ENCODE data around the gene HDAC5. TPM values are rescaled to one million over a fixed set of nuclear protein-coding genes. Genes with fewer than 3 reads are reported as not detected.
A peak's percentile ranks its signal among the peaks of the same experiment; 100 is the strongest.
"Not testable (repeated sequence)": the region's sequence is repeated elsewhere in the genome, so short reads cannot be mapped to it uniquely, and the experiment has no call there.

HDAC5 gene
- 10 to 100 TPM; 12.8 to 13.9 TPM for total RNA-seq

GRCh38 chr17:44123356-44124117 is at the start of gene HDAC5:
Gene HDAC5 (minus strand): TSS chr17:44123641. CDS start chr17:44117515, 6,126 bp downstream.
- H3K4me1 Mint-ChIP-seq (ENCODE audit: low read depth in 2 of 2): peaks cover 14 to 20% of the 10 kb centered on the region in 2 donors
- H3K4me3 Mint-ChIP-seq: peak within 1 kb of the TSS; percentile 93
- no peaks in the 10 kb centered on the region for H3K36me3 Mint-ChIP-seq
- H3K27ac Mint-ChIP-seq: peak within 1 kb of the TSS; percentile 89 to 95
- DNase-seq (ENCODE audit: low spot score) (peak; percentile 97), ATAC-seq (peak; percentile 97 to 99)
- peaks cover 0 to 2% of the 10 kb centered on the region in 2 donors for H3K27me3 Mint-ChIP-seq
- H3K9me3 Mint-ChIP-seq: no peaks in the 10 kb centered on the region

DNA sequence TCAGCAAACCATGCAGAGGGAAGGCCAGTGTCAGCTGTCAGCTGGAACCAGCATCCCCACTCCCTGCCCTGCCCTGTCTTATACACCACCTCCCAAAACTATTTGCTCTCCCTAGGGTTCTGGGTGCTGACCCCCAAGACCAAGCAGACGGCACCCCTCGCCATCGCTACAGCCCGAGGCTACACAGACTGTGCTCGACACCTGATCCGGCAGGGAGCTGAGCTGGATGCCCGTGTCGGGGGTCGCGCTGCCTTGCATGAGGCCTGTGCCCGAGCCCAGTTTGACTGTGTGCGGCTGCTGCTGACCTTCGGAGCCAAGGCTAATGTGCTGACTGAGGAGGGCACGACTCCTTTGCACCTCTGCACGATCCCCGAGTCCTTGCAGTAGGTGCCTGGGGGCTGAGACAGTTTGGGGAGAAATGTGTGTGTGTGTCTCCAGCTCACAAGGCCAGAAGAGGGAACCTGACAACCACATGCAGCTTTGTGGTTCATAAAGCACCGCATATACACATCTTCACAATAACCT is 48.6 kb upstream of the HDAC5 start:
- no peak for DNase-seq (ENCODE audit: low spot score)
- H3K4me3 Mint-ChIP-seq: no peak overlapping the region
- no peak overlapping the region for H3K27ac Mint-ChIP-seq
- H3K9me3 Mint-ChIP-seq: no peaks in the 10 kb centered on the region
- no peaks in the 10 kb centered on the region for H3K27me3 Mint-ChIP-seq
- no peaks in the 10 kb centered on the region for H3K36me3 Mint-ChIP-seq
- H3K4me1 Mint-ChIP-seq (ENCODE audit: low read depth in 2 of 2): peaks cover 0 to 10% of the 10 kb centered on the region in 2 donors
- ATAC-seq: peak in 1 of 2 donors; percentile 15

GRCh38 chr17:44170499-44171201 is 47.2 kb upstream of the HDAC5 start, which contains the start of gene ASB16:
Gene ASB16 (plus strand): TSS chr17:44170704. CDS start chr17:44170790, 86 bp downstream.
- no peaks in the 10 kb centered on the region for H3K9me3 Mint-ChIP-seq
- H3K36me3 Mint-ChIP-seq: no peaks in the 10 kb centered on the region
- no peaks in the 10 kb centered on the region for H3K27me3 Mint-ChIP-seq
- no peak for ATAC-seq
- no peak within 1 kb of the TSS for H3K4me3 Mint-ChIP-seq
- DNase-seq (ENCODE audit: low spot score): no peak
- H3K4me1 Mint-ChIP-seq (ENCODE audit: low read depth in 2 of 2): peaks cover 0 to 10% of the 10 kb centered on the region in 2 donors
- no peak within 1 kb of the TSS for H3K27ac Mint-ChIP-seq

GRCh38 chr17:44170135-44170498 is 46.7 kb upstream of the HDAC5 start:
- Mint-ChIP-seq H3K4me1 (ENCODE audit: low read depth in 2 of 2) (peaks cover 0 to 10% of the 10 kb centered on the region in 2 donors), H3K9me3 (no peaks in the 10 kb centered on the region), H3K36me3 (no peaks in the 10 kb centered on the region), H3K27me3 (no peaks in the 10 kb centered on the region), H3K27ac (no peak overlapping the region), H3K4me3 (no peak overlapping the region)
- ATAC-seq (no peak), DNase-seq (ENCODE audit: low spot score) (no peak)

GRCh38 chr17:44167181-44167861 is 43.9 kb upstream of the HDAC5 start:
- no peaks in the 10 kb centered on the region for H3K9me3 Mint-ChIP-seq
- H3K4me3 Mint-ChIP-seq: no peak overlapping the region
- peaks cover 0 to 10% of the 10 kb centered on the region in 2 donors for H3K4me1 Mint-ChIP-seq (ENCODE audit: low read depth in 2 of 2)
- no peaks in the 10 kb centered on the region for H3K36me3 Mint-ChIP-seq
- no peak overlapping the region for H3K27ac Mint-ChIP-seq
- no peak for DNase-seq (ENCODE audit: low spot score)
- H3K27me3 Mint-ChIP-seq: no peaks in the 10 kb centered on the region
- no peak for ATAC-seq

DNA sequence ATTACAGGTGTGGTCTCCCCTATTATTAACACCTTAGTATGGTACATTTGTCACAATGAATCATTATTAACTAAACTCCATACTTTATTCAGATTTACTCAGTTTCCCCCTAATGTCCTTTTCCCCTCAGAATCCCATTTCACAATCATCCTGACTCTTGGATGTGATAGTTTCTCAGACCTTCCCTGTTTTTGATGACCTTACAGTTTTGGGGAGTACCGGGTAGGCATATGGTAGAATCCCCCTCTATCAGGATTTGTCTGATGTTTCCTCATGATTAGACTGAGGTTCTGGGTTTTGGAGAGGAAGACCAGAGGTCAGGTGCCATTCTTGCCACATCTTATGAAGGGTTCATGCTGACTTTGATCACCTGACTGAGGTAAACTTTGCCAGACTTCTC is 41.0 kb upstream of the HDAC5 start:
- H3K9me3 Mint-ChIP-seq: no peaks in the 10 kb centered on the region
- H3K27ac Mint-ChIP-seq: no peak overlapping the region
- no peaks in the 10 kb centered on the region for H3K27me3 Mint-ChIP-seq

GRCh38 chr17:44159519-44160210 is 36.2 kb upstream of the HDAC5 start:
- Mint-ChIP-seq H3K27ac (no peak overlapping the region), H3K27me3 (no peaks in the 10 kb centered on the region), H3K4me3 (no peak overlapping the region), H3K9me3 (no peaks in the 10 kb centered on the region), H3K36me3 (no peaks in the 10 kb centered on the region), H3K4me1 (ENCODE audit: low read depth in 2 of 2) (no peaks in the 10 kb centered on the region)
- DNase-seq (ENCODE audit: low spot score) (no peak), ATAC-seq (no peak)

More for the DNA sequence above, 41.0 kb upstream of the HDAC5 start:
- Mint-ChIP-seq H3K4me3 (no peak overlapping the region), H3K36me3 (no peaks in the 10 kb centered on the region), H3K4me1 (ENCODE audit: low read depth in 2 of 2) (peaks cover 0 to 10% of the 10 kb centered on the region in 2 donors)
- ATAC-seq: no peak
- DNase-seq (ENCODE audit: low spot score): no peak

GRCh38 chr17:44155488-44155887 is 32.0 kb upstream of the HDAC5 start:
- Mint-ChIP-seq H3K9me3 (no peaks in the 10 kb centered on the region), H3K27me3 (no peaks in the 10 kb centered on the region), H3K36me3 (no peaks in the 10 kb centered on the region), H3K27ac (no peak overlapping the region), H3K4me3 (no peak overlapping the region), H3K4me1 (ENCODE audit: low read depth in 2 of 2) (no peaks in the 10 kb centered on the region)
- no peak for DNase-seq (ENCODE audit: low spot score)
- peak in 1 of 2 donors; percentile 53 for ATAC-seq

DNA sequence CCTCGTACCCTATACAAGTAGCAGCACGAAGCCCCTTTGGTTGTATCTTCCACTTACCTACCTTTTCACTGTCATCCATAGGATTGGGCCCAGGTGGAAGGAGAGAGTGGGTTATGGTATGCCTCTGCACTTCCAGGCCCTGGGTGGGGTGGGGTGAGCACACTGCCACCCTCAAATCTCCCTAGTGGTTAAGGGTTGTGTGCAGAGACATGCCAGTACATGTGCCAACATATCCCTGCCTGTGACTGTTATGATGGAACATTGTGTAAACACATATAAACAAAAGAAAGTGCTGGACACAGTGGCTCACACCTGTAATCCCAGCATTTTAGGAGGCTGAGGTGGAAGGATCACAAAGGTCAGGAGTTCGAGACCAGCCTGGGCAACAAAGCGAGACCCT is 29.4 kb upstream of the HDAC5 start:
- Mint-ChIP-seq H3K36me3 (no peaks in the 10 kb centered on the region), H3K27ac (no peak overlapping the region), H3K4me3 (no peak overlapping the region), H3K9me3 (no peaks in the 10 kb centered on the region), H3K27me3 (no peaks in the 10 kb centered on the region), H3K4me1 (ENCODE audit: low read depth in 2 of 2) (peaks cover 0 to 3% of the 10 kb centered on the region in 2 donors)
- ATAC-seq (no peak), DNase-seq (ENCODE audit: low spot score) (no peak)

- Mint-ChIP-seq H3K4me3 (no peak overlapping the region), H3K27me3 (no peaks in the 10 kb centered on the region), H3K27ac (no peak overlapping the region), H3K4me1 (ENCODE audit: low read depth in 2 of 2) (peaks cover 0 to 3% of the 10 kb centered on the region in 2 donors), H3K36me3 (no peaks in the 10 kb centered on the region), H3K9me3 (no peaks in the 10 kb centered on the region)
- ATAC-seq: no peak
- no peak for DNase-seq (ENCODE audit: low spot score)
Observed at GRCh38 chr17:44149750-44150329, 26.4 kb upstream of the HDAC5 start.

DNA sequence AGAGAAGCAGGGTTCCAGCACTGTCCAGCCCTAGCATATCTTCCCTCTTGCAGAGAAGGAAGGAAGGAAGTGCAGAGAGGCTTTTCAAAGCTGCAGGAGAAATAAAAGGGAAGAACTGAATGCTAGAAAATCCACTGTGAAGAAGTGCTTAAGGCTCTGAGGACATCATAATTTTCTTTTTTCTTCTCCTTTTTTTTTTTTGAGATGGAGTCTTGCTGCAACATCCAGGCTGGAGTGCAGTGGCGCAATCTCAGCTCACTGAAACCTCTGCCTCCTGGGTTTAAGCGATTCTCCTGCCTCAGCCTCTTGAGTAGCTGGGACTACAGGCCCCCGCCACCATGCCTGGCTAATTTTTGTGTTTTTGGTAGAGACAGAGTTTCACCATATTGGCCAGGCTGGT is 25.6 kb upstream of the HDAC5 start:
- H3K36me3 Mint-ChIP-seq; ATAC-seq; H3K9me3 Mint-ChIP-seq; DNase-seq (ENCODE audit: low spot score); H3K4me3 Mint-ChIP-seq; H3K27ac Mint-ChIP-seq; H3K27me3 Mint-ChIP-seq; H3K4me1 Mint-ChIP-seq (ENCODE audit: low read depth in 2 of 2): not testable (repeated sequence)

- Mint-ChIP-seq H3K4me1 (ENCODE audit: low read depth in 2 of 2) (peaks cover 0 to 3% of the 10 kb centered on the region in 2 donors), H3K4me3 (no peak overlapping the region), H3K27me3 (no peaks in the 10 kb centered on the region), H3K27ac (no peak overlapping the region), H3K36me3 (no peaks in the 10 kb centered on the region), H3K9me3 (no peaks in the 10 kb centered on the region)
- ATAC-seq (no peak), DNase-seq (ENCODE audit: low spot score) (no peak)
Observed at GRCh38 chr17:44147812-44148211, 24.4 kb upstream of the HDAC5 start.

Data from natural killer cell treated with Interleukin-12 subunit alpha and Interleukin-12 subunit beta and Interleukin-15 and Interleukin-18, amount 100 ng/mL, for 72 hours (primary cell).